Putamen (tissue), 1 donor: Measurements from ENCODE around the gene REPIN1.

Experiments used
- DNase-seq: peaks from one replicate; pipeline ENCODE4 v3.0.0-alpha.2; 2016; ENCODE audit warnings: low spot score

The REPIN1 gene

DNA sequence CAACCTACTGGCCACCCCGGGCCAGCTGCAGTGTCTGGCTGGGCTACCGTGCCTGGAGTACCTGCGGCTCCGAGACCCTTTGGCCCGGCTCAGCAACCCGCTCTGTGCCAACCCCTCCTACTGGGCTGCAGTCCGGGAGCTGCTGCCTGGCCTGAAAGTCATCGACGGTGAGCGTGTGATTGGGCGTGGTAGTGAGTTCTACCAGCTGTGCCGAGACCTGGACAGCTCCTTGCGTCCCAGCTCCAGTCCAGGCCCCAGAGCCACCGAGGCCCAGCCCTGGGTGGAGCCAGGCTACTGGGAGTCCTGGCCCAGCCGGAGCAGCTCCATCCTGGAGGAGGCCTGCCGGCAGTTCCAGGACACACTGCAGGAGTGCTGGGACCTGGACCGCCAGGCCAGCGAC, 31.4 kb upstream of the REPIN1 start:
- no peak for DNase-seq

DNA sequence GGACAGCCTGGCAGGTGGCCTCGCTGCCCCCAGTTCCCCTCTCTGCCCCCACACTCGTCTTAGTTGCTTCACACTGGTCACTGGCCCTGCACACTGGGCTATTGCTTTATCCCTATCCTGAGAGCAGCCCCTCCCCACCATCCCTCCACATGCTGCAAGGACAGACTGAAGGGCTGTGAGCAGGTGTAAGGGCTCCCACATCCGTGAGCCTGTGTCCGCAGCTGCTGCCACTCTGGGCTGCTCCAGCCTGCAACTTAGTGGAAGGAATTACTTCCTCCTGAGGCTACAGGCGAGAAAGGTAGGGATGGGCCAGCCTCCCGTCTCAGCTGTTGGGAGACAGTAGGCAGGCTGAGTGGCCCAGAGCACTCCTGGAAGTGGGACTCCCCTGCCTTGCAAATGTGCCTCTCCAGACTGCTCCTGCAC, 31.0 kb upstream of the REPIN1 start:
- DNase-seq: no peak

DNA sequence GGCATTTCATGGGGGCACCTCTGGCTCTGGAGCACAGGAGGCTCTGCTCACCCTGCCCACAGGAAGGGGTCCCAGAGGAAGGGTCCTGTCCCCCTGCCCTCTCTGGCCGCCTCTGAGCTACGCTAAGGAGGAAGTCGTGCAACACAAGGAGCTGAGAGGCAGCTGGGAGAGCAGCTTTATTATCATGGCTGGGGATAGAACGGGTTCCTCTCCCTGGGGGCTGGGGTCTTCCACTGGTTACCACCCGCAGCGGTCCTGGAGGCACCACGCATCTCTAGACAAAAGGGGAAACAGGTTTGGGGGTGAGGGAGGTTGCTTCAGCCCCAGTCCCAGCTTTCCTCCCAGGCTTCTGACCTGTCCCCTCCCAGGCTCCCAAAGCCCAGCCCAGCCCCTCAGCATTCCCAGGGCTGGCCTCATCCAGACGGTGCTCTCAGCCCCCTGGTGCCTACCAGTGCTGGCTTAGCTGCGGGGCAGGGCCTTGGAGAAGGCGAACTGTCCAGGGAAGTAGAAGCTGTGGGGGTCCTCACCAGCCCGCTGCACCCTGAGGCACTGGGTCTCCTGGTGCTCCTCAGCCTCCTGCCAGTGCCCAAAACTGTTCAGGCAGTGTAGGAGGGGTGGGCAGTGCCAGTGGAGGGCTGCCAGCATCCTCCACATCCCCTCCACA, 30.3 kb upstream of the REPIN1 start:
- DNase-seq: no peak

DNA sequence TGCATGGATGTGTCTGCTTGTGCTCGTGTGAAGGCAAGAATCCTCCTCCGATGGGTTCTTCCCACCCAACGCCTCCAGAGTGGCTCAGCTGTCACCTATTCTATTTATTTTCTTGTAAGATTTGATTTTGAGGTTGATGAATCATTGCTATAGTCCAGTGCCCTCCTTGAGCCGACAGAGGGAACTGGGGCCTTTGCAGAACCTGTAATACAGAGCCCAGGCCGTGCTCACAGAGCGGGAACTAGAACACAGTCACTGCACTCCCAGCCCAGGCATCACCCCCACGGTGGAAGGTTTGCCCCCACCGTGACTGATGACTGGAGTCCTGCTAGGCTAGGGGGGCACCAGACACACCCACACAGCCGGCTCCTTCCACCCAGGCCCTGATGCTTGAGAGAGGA, 29.2 kb upstream of the REPIN1 start:
- DNase-seq: no peak

DNA sequence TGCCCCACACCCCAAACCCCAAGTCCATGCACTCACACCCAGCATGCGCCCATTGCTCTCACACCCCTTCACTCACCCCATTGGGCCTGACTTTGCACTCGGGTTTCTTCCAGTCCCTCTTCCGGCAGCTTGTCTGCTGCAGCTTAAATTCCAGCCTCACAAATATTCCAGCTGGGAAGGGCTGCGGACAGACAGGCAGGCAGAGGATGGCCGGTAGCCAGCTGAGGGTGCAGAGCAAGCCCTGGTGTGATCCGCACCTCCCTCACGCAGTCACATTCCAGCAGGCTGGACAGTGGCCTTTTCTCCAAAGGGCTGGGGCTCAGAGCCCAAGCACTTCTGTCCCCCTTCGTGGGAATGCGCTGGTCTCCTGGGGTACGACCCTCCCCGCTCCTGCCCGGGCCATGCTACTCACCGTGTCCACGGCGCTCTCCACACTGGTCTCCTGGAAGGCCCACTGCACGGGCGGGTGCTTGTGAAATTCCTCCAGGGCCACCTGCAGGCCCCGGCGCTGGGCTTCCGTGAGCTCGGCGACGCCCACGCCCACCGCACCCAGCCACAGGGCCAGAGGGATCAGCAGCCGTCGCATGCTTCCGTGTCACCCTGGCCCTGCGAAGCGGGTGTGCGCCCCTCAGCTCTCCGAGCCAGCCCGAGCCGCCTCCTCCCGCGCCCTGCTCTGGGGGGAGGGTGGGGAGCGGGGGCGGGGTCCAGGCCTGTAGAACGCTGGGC, 28.4 kb upstream of the REPIN1 start:
- no peak for DNase-seq

DNA sequence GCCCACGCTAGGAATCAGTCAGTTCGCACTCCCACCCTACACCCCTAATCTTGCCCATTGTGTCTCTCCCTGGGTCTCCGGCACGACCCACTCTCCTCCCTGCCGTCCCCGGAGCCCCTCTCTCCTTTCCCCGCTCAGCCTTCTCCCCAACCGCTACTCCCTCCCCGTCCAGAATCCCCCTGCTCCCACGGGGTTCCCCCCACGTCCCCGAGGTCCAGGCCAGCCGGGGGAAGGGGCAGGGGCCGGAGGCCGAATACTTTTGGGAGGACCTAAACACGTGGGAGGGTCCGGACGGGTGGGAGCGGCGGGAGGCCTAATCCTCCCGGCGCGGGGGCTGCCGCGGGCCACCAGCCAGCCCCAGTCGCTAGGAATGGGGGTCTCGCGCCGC, 27.8 kb upstream of the REPIN1 start:
- DNase-seq: no peak

DNA sequence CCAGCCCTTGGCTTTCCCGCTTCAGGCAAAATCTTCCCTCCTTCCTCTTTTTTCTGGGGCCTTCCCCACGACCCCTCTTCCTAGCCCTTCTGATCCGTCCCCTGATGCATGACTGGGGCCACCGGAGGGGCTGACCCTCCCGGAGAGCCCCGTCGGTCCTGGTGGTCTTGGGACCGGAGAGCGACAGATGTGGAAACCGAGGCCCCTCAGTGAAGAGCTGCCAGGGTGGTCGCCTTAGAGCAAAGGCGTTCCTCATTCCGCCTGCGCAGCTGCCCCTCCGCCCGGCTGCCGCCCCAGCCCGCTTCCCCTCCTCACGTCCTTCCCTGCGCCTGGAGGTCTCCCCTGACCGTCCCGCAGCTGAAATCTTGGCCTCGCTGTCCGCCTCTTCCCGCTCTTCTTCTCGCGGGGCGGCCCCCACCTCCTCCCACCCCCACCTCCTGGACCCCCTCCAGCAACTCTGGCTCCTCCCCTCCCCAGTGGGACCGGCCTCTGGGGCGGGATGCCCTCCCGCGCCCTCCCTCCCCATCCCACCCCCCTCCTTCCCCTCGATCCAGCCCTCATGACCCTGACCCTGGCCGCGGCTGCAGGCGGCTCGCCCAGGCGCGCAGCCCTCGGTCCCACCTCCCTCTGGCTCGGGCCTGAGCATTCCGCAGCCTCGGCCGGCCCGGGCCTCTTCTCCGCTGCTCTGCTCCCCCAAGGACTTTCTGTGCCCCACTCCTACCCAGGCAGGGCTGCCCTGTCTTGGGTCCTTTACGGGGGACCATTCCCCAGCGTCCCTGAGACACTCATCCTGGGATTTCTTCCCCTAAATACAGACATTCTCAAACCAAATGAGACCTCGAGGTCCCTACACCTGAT, 27.1 kb upstream of the REPIN1 start, which contains the start of gene RARRES2:
RARRES2 (minus strand) TSS at position 367 of the 858 bp plus-strand sequence. CDS start 1,020 bp downstream, outside the sequence.
- DNase-seq: no peak

DNA sequence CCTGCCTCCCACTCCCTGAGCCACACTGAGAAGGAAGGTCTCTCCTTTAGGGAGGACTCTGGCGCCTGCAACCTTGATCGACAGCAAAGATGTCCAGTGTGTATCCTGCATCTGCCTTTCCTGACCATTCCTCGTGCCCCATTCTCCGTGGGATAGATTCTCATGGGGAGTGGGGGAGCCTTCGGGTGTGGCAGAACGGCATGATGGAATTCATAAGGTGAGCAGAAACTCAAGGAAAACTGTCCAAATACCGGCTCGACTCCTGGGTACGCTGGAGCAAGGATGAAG, 26.6 kb upstream of the REPIN1 start:
- DNase-seq: no peak

DNA sequence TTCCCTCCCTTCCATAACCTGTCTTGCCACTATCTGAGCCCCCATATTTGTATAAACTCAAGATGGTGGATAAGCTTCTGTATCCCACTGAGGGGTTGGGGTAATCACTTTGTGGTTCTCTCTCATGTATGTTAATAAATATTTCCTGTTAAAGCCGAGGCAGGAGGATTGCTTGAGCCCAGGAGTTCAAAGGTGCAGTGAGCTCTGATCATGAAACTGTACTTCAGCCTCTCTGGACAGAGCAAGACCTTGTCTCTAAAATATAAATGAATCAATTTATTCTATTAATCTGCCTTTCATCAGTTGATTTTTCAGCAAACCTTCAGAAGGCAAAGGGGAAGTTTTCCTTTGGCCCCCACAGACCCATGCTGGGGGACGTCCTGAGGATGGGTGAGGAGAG, 25.4 kb upstream of the REPIN1 start:
- DNase-seq: no peak

DNA sequence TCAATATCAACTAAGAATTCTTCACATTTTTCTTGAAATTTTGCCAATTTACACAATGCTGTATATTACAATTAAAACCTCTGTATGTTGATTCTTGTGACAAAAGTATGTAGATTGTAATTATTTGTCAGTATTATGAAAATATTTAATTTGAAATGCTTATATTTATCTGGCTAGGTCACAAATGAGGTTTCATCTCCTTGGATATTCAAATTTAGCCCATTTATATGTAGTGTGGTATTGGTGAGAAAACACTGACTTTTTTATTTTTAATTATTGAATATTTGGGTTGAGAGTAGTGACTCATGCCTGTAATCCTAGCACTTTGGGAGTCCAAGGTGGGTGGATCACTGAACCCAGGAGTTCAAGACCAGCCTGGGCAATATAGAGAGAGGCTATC, 24.3 kb upstream of the REPIN1 start:
- DNase-seq: no peak

DNA sequence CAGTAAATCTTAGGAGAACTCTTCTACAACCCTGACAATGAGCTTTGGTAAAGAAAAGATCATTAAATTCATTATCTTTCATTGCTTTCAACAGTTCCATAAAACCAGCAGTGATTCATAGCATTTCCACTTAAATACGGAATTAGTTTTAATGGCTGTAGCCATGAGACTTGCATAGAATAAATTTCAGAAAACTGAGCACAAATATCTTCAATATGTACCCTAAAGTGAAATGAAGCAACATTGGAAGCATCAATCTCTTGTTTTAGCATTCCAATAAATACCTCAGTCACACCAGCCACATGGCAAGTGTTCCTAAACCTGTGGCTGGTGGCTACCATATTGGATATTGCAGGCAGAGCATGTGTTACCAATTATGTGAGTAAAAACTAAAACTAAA, 23.6 kb upstream of the REPIN1 start:
- no peak for DNase-seq

DNA sequence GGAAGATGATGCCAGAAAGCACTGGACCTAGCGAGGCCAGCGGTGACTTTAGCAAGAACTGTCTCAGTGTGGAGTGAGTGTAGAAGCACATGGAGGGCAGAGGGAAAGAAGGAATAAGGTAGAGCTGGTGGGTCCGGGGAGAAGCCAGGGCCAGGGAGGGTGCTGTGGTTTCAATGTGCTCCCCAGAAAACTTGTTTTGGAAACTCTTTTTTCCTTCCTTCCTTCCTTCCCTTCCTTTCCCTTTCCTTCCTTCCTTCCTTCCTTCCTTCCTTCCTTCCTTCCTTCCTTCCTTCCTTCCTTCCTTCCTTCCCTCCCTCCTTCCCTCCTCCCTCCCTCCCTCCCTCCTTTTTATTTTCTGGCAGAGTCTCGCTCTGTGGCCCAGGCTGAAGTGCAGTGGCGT, 21.7 kb upstream of the REPIN1 start:
- no peak for DNase-seq

DNA sequence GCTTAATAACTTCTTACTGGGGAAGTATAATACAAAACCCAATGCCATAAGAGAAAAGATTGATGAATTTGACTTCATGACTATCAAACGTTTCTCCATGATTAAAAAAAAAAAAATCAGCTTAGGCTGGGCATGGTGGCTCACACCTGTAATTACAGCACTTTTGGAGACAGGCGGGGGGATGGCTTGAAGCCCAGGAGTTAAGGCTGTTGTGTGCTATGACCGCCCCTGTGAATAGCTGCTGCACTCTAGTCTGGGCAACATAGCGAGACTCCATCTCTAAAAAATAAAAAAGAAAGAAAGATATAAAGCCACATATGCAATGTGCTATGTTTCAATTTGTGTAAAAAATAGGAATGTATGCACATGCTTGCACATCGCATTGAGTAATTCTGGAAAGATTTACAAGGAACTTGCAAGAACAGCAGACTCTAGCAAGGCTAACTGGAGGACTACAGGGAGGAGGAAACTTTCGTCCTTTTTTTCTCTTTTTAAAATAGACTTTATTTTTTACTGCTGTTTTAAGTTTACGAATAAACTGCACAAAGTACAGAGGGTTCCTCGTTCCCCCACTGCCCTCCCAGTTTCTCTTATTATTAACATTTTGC, 16.9 kb upstream of the REPIN1 start:
- no peak for DNase-seq

DNA sequence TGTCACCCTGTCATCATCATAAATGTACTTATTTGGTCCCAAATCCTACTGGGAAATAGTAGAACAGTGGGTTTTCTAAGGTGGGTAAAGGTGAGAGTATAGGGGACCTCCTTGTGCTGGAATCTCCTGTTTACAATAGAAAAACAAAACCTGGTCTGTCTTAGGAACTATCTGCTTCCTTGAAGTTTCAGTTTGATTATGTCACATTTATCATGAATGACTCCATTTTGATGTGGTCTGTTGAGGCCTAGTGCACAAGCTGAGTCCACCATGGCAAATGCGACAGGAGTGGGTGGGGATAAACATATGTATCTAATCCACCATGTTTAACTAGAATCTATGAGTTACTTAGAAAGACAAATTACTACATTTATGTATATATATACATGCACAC, 13.0 kb upstream of the REPIN1 start:
- DNase-seq: no peak

DNA sequence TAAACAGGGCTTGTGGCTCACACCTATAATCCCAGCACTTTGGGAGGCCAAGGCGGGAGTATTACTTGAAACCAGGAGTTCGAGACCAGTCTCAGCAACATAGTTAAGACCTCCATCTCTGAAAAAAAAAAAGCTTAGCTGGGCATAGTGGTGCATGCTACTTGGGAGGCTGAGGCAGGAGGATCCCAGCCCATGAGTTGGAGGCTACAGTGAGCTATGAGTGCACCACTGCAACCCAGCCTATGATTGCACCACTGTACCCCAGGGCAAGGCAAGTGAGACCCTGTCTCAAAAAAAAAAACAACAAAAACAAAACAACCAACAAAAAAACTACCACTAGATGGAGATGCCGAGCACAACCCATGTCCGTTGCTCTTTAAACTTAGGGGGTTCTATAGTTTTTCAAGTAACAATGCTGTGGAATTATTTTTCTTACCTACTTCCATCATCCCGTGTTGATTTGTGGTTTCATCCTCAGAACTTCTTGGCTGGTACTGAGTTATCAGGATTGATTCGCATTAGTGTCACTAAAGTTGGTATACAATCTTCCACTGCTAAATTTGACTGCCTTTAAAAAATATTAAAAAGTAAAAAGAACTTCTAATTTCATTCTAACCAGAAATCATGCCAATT, 12.2 kb upstream of the REPIN1 start:
- no peak for DNase-seq

DNA sequence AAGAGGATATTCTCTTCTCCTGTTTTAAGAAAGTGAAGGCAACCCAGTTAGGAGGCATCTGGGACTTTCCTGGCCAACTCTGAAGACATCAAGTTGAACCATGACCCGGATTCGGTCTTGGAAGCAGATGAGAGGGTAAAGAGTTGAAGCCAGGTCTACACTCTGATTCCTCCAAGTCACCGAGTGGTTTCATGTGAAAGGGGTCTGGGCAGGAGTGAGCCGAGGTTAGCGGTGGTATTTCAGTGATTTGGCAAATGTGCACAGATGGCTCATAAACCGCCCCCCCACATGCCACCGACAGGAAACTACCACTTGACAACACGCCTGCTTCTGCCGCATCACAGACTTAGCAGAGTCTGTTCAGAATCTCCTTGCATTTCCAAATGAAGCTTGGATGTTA, 11.4 kb upstream of the REPIN1 start:
- no peak for DNase-seq

DNA sequence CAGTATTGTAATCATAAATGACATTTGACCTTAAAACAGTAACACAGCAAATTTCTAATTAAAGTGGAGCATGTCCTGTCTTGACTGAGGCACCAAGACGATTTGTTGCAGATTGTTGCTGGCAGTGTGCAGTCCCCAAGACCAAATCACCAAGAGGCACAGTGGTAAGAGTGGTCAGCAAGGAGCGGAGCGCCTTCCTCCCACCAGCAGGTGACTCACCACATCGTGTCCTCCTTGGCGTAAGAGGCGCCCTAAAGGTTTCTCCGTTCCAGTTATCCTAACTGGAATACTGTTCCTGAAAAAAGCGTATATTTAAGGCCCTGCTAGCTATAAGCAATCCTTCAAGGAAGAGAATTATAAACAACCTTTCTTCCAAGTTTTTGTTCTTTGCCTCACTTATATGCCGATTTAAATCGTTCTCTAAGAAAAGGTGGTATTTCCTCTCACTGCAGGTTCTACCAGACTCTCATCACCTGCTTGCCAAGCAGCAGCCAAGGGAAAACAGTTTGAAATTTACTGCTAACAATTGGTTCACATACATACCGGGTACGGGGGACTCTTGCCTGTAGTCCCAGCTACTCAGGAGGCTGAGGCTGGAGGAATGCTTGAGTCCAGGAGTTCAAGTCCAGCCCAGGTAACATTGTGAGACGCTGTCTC, 10.7 kb upstream of the REPIN1 start:
- no peak for DNase-seq

DNA sequence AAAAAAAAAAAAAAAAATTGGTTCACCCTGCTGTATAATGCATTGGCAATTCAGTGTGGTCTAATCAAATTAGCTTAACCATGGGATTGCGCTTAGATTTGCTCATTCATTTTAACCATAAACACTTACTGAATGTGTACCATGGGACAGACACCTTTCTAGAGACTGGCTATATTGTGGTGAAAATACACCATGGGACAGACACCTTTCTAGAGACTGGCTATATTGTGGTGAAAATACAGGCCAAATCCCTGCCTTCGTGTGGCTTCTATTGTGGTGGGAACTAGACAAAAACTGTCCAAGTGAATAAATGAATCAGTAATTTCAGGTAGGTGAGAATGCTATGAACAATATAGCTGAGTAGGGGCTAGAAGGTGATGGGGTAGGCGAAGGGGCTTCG, 10.2 kb upstream of the REPIN1 start:
- DNase-seq: no peak

DNA sequence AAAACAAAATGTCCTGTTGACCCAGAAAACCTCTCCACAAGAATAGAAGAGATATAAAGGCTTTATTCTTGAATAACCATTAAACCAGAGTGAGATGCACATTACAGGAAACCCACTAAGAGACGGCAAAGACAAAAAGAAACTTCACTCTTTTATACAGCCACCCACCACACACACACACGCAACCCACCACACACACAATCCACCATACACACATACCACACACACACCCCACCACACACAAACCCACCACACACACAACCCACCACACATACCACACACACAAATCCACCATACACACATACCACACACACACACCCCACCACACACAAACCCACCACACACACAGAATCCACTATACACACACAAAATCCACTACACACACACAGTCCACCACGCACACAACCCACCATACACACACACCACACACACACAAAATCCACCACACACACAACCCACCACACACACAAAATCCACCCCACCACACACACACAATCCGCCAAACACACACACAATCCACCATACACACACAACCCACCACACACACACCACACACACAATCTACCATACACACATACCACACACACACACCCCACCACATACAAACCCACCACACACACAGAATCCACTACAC, 9.5 kb upstream of the REPIN1 start:
- no peak for DNase-seq

DNA sequence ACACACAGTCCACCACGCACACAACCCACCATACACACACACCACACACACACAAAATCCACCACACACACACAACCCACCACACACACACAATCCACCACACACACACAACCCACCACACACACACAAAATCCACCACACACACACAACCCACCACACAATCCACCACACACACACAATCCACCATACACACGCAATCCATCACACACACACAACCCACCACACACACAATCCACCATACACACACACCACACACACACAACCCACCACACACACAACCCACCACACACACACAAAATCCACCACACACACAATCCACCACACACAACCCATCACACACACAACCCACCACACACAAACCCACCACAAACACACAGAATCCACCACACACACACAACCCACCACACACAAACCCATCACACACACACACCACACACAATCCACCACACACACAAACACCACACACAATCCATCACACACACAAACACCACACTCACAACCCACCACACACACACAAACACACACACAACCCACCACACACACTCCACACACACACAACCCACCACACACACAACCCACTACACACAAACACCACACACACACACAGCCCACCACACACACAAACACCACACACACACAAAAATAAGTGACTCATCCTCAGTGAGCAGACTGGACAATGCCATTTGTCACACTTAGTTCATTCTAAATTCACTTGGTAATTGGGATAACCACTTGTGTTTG, 8.8 kb upstream of the REPIN1 start:
- no peak for DNase-seq
